H9 (cell line): Measurements from ENCODE around the gene IGFBP5. TPM values are rescaled to one million over a fixed set of nuclear protein-coding genes. Genes with fewer than 3 reads are reported as not detected.
A peak's percentile ranks its signal among the peaks of the same experiment; 100 is the strongest.

Experiments used
- DNase-seq: peaks from one replicate; pipeline ENCODE4 v3.0.0-alpha.2; 2017
- H2AFZ ChIP-seq: one replicate; pipeline ENCODE4 v1.6.1; 2013; ENCODE audit warnings: mild to moderate bottlenecking, low read length, control low read depth, moderate library complexity
- H2AK5ac ChIP-seq: 2 replicates; pipeline ENCODE4 v1.6.1; 2013; ENCODE audit warnings: low read length, control low read depth, mixed read lengths; ENCODE audit not compliant: insufficient read length
- H2BK120ac ChIP-seq: one replicate; pipeline ENCODE4 v1.6.1; 2013; ENCODE audit warnings: low read depth, mild to moderate bottlenecking, low read length, control low read depth, inconsistent platforms; ENCODE audit not compliant: poor library complexity, severe bottlenecking
- H2BK12ac ChIP-seq: 2 replicates; pipeline ENCODE4 v1.6.1; 2013; ENCODE audit warnings: low read length, control low read depth, mixed read lengths, low read depth; ENCODE audit not compliant: insufficient read length
- H2BK15ac ChIP-seq: 2 replicates; pipeline ENCODE4 v1.6.1; 2013; ENCODE audit warnings: low read depth, low read length, control low read depth
- H2BK20ac ChIP-seq: one replicate; pipeline ENCODE4 v1.6.1; 2013; ENCODE audit warnings: low read depth, mild to moderate bottlenecking, low read length, control low read depth, inconsistent platforms; ENCODE audit not compliant: poor library complexity, severe bottlenecking
- H2BK5ac ChIP-seq: 2 replicates; pipeline ENCODE4 v1.6.1; 2013; ENCODE audit warnings: low read length, control low read depth, mixed read lengths; ENCODE audit not compliant: insufficient read length
- H3K14ac ChIP-seq: 2 replicates; pipeline ENCODE4 v1.6.1; 2013; ENCODE audit warnings: low read length, control low read depth; ENCODE audit not compliant: insufficient read depth
- H3K18ac ChIP-seq: 2 replicates; pipeline ENCODE4 v1.6.1; 2013; ENCODE audit warnings: low read depth, mild to moderate bottlenecking, mixed read lengths, low read length, control low read depth; ENCODE audit not compliant: insufficient read length
- H3K23ac ChIP-seq: 2 replicates; pipeline ENCODE4 v1.6.1; 2013; ENCODE audit warnings: low read length, control low read depth, mixed read lengths, low read depth; ENCODE audit not compliant: insufficient read length
- H3K23me2 ChIP-seq: 2 replicates; pipeline ENCODE4 v1.6.1; 2013; ENCODE audit warnings: low read depth, mild to moderate bottlenecking, mixed read lengths, low read length, control low read depth; ENCODE audit not compliant: insufficient read length, poor library complexity, severe bottlenecking
- H3K27ac ChIP-seq: 2 replicates; pipeline ENCODE4 v1.5.1; 2013; ENCODE audit warnings: low read length, control low read depth, mixed read lengths, low read depth; ENCODE audit not compliant: insufficient read length
- H3K27me3 ChIP-seq: 2 replicates; pipeline ENCODE4 v1.6.1; 2013; ENCODE audit warnings: low read length, control low read depth, inconsistent platforms; ENCODE audit not compliant: insufficient read depth
- H3K4ac ChIP-seq: 2 replicates; pipeline ENCODE4 v1.6.1; 2013; ENCODE audit warnings: low read depth, mild to moderate bottlenecking, control low read depth, inconsistent platforms, low read length, moderate library complexity
- H3K4me1 ChIP-seq: 2 replicates; pipeline ENCODE4 v1.6.1; 2013; ENCODE audit warnings: low read length, control low read depth, inconsistent platforms; ENCODE audit not compliant: insufficient read depth
- H3K4me2 ChIP-seq: 2 replicates; pipeline ENCODE4 v1.6.1; 2013; ENCODE audit warnings: low read length, control low read depth, mixed read lengths; ENCODE audit not compliant: insufficient read length, insufficient read depth
- H3K56ac ChIP-seq: 2 replicates; pipeline ENCODE4 v1.6.1; 2013; ENCODE audit warnings: low read depth, mild to moderate bottlenecking, mixed read lengths, low read length, control low read depth; ENCODE audit not compliant: insufficient read length
- H3K79me1 ChIP-seq: 2 replicates; pipeline ENCODE4 v1.6.1; 2013; ENCODE audit warnings: low read depth, mild to moderate bottlenecking, moderate library complexity, low read length, control low read depth, inconsistent platforms; ENCODE audit not compliant: insufficient read depth, poor library complexity, severe bottlenecking
- H3K79me2 ChIP-seq: 2 replicates; pipeline ENCODE4 v1.6.1; 2013; ENCODE audit warnings: low read length, control low read depth, inconsistent platforms; ENCODE audit not compliant: insufficient read depth
- H3K9ac ChIP-seq: 2 replicates; pipeline ENCODE4 v1.6.1; 2013; ENCODE audit warnings: low read length, control low read depth, mixed read lengths; ENCODE audit not compliant: insufficient read length; ENCODE audit errors: extremely low read depth
- H3K9me3 ChIP-seq: one replicate; pipeline ENCODE4 v1.6.1; 2013; ENCODE audit warnings: low read depth, low read length, inconsistent platforms; ENCODE audit not compliant: control insufficient read depth
- H3T11ph ChIP-seq: one replicate; pipeline ENCODE4 v1.6.1; 2013; ENCODE audit warnings: mild to moderate bottlenecking, low read length, control low read depth, inconsistent platforms
- H4K20me1 ChIP-seq: one replicate; pipeline ENCODE4 v1.6.1; 2013; ENCODE audit not compliant: control insufficient read depth, insufficient read length, insufficient read depth
- H4K5ac ChIP-seq: 2 replicates; pipeline ENCODE4 v1.6.1; 2013; ENCODE audit warnings: low read depth, mild to moderate bottlenecking, mixed read lengths, low read length, control low read depth; ENCODE audit not compliant: insufficient read length
- H4K8ac ChIP-seq: replicated peaks from 2 replicates; pipeline ENCODE4 v1.6.1; 2013; ENCODE audit warnings: low read length, control low read depth, mixed read lengths, low read depth; ENCODE audit not compliant: insufficient read length
- H4K91ac ChIP-seq: 2 replicates; pipeline ENCODE4 v1.6.1; 2013; ENCODE audit warnings: low read depth, mild to moderate bottlenecking, moderate library complexity, mixed read lengths, low read length, control low read depth; ENCODE audit not compliant: insufficient read length
- H3K27ac Mint-ChIP-seq, 3 experiments: 2 replicates in 2 of 3; 3 replicates in 1 of 3; pipeline ENCODE4 v1.8.0; 2020 to 2021; ENCODE audit warnings: mixed read lengths in 3 of 3, mild to moderate bottlenecking in 1 of 3, moderate library complexity in 1 of 3
- H3K27me3 Mint-ChIP-seq: 2 replicates; pipeline ENCODE4 v1.8.0; 2021; ENCODE audit warnings: low read depth, mild to moderate bottlenecking, moderate library complexity, mixed read lengths
- H3K36me3 Mint-ChIP-seq, 3 experiments: 2 replicates in 2 of 3; 3 replicates in 1 of 3; pipeline ENCODE4 v1.8.0; 2020 to 2021; ENCODE audit warnings: low read depth in 3 of 3, mixed read lengths in 3 of 3; ENCODE audit not compliant: insufficient read depth in 1 of 3
- H3K4me1 Mint-ChIP-seq, 2 experiments: 2 replicates each; pipeline ENCODE4 v1.8.0; 2020; ENCODE audit warnings: mixed read lengths in 2 of 2
- H3K4me3 Mint-ChIP-seq, 2 experiments: 2 replicates in 1 of 2; 3 replicates in 1 of 2; pipeline ENCODE4 v1.8.0; 2020 to 2021; ENCODE audit warnings: mild to moderate bottlenecking in 2 of 2, mixed read lengths in 2 of 2, moderate library complexity in 1 of 2
- H3K9me3 Mint-ChIP-seq, 2 experiments: 2 replicates in 1 of 2; 3 replicates in 1 of 2; pipeline ENCODE4 v1.8.0; 2020; ENCODE audit warnings: mild to moderate bottlenecking in 2 of 2, mixed read lengths in 2 of 2, moderate library complexity in 1 of 2
- WGBS: extraction: QIAGEN DNeasy Blood & Tissue Kit; methylation state at CpG from one replicate; pipeline ENCODE4 v1.1.7; 2013; ENCODE audit warnings: missing lambda C conversion rate, low lambda C conversion rate, mixed read lengths; ENCODE audit not compliant: insufficient read length; ENCODE audit errors: extremely low coverage; 5-methylcytosine and 5-hydroxymethylcytosine counted together
- total RNA-seq: library from RNA; stranded (reverse); gene quantifications from 2 replicates; pipeline ENCODE4 v1.2.1, GENCODE V29; 2021
- TF ChIP-seq, protein P1 (sequence below): fragments of 200-600 bp; sonication (generic); conservative IDR thresholded peaks from 3 replicates; pipeline ENCODE4 v1.8.0; 2021; ENCODE audit warnings: antibody characterized with exemption, mild to moderate bottlenecking

Gene IGFBP5
- total RNA-seq, 1 experiment from 2014 or later, result 0.90 TPM

DNA sequence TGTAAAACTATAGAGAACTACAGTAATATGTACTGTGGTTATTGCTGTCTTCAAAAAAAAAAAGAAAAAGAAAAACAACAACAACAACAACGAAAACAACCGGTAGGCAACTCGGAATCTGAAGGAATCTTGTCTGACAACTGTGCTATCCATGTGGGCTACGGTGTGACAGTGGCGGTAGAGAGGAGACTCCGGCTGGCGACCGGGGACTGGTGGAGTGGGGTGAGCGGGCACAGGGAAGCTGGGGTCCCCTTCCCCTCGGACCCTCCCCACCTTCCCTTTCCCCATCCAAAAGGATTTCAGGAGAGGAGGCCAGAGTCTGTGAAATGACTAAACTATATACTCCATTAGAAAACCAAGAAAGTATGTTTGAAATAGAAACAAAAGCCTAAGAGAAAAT is 22.9 kb downstream of the IGFBP5 start:
- Histone ChIP-seq H3K14ac (no peak overlapping the region), H3K9me3 (no peaks in the 10 kb centered on the region), H3K4me1 (no peaks in the 10 kb centered on the region; the same call in 1 of the 2 replicates), H3K56ac (no peak overlapping the region), H2BK12ac (no peak overlapping the region), H4K91ac (no peak overlapping the region), H3K27me3 (no peaks in the 10 kb centered on the region), H2BK5ac (no peak overlapping the region), H3K79me2 (no peaks in the 10 kb centered on the region), H4K8ac (no peak overlapping the region), H2BK20ac (no peak overlapping the region), H2BK120ac (no peak overlapping the region), H2AK5ac (no peak overlapping the region), H3K79me1 (no peaks in the 10 kb centered on the region), H3T11ph (no peak overlapping the region), H4K20me1 (no peaks in the 10 kb centered on the region), H3K4ac (no peak overlapping the region), H3K23me2 (peaks cover 3% of the 10 kb centered on the region), H2AFZ (no peak overlapping the region), H3K27ac (no peak overlapping the region), H3K9ac (no peak overlapping the region), H3K18ac (no peak overlapping the region), H4K5ac (no peak overlapping the region), H3K4me2 (no peak overlapping the region), H2BK15ac (no peak overlapping the region), H3K23ac (no peak overlapping the region)
- H3K4me1 Mint-ChIP-seq, result no peaks in the 10 kb centered on the region
- TF ChIP-seq, protein P1, sequence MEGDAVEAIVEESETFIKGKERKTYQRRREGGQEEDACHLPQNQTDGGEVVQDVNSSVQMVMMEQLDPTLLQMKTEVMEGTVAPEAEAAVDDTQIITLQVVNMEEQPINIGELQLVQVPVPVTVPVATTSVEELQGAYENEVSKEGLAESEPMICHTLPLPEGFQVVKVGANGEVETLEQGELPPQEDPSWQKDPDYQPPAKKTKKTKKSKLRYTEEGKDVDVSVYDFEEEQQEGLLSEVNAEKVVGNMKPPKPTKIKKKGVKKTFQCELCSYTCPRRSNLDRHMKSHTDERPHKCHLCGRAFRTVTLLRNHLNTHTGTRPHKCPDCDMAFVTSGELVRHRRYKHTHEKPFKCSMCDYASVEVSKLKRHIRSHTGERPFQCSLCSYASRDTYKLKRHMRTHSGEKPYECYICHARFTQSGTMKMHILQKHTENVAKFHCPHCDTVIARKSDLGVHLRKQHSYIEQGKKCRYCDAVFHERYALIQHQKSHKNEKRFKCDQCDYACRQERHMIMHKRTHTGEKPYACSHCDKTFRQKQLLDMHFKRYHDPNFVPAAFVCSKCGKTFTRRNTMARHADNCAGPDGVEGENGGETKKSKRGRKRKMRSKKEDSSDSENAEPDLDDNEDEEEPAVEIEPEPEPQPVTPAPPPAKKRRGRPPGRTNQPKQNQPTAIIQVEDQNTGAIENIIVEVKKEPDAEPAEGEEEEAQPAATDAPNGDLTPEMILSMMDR, result no peak
- H3K9me3 Mint-ChIP-seq, result no peaks in the 10 kb centered on the region
- peak overlapping the region in 1 of 3 experiments; percentile 90; a peak in 1 of 7 replicates for H3K27ac Mint-ChIP-seq
- no CpG with 5 or more reads among the region's 10 CpGs for WGBS
- H3K27me3 Mint-ChIP-seq, result peaks cover 5% of the 10 kb centered on the region
- no peak for DNase-seq
- H3K36me3 Mint-ChIP-seq, result no peaks in the 10 kb centered on the region
- no peak overlapping the region for H3K4me3 Mint-ChIP-seq
